COLO829 (cell line): ENCODE results near the gene KIAA1958.

Experiments used
- DNase-seq: peaks from one replicate; pipeline ENCODE4 v3.0.0; 2012; ENCODE audit warnings: low spot score

Gene KIAA1958

DNA sequence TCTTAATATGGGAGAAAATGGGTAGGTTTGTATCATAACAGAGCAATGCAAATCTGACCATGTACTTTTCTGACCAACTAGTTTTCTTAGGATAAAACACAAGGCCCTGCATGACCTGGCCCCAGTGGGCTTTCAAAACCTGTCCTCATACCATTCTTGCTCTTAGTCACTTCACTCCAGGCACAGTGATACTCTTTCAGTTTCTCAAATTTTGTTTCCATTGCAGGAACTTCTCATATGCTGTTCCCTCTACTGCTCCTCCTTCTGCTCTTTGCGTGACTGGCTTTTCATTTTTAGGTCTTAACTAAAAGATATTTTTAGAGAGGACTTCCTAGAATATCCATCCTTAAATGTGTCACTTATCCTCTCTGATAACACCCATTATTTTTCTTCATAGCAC lies 118.9 kb downstream of the KIAA1958 start:
- DNase-seq: no peak

DNA sequence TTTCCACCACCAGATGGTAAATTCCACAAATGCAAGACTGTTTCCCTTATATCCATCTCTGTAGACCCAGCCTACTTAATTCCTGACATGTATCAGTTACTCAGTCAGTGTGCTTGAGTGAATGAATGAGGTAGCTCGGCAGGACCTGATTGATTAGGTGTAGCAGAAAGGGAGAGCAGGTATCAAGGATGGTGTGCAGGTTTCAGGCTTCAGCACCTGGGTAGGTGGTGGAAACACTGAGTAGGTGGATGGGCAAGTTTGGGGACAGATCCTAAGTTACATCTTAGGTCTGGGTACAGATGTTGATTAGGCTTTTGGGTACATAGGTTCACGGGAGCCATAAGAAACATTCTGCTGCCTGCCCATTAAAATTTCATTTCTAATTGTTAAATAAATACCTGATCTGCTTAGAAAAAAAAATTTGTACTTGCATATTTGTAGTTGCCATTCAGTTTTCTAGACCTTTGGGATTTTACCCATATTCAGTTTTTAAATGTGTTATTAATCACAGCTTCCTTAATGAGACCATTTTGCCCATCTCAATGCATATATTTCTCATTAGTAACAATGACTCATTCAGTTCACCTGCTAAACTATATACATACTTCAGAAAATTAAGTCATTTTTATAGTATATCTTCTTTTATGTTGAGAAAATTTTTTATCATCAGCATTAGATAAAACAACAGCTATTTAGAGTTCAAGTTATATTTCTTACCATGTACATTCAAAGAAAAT lies 119.5 kb downstream of the KIAA1958 start:
- DNase-seq: no peak

DNA sequence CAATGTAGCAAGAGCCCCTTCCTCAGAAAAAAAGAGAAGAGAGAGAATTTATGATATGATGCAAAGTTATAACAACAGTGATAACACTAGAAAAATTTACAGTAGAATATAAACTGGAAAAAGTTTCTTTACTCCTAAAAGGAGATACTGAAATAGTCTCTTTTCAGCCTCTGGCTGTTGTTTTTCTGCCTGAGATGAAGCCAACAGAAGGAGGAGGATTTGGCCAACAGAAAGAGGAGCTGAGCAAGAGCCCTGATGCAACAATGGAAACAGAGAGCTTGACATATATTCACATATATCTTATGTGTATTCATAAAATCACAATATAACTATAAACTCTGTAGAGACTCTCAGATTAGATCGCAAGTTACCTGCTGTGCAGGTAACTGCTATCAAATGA lies 122.2 kb downstream of the KIAA1958 start:
- no peak for DNase-seq

DNA sequence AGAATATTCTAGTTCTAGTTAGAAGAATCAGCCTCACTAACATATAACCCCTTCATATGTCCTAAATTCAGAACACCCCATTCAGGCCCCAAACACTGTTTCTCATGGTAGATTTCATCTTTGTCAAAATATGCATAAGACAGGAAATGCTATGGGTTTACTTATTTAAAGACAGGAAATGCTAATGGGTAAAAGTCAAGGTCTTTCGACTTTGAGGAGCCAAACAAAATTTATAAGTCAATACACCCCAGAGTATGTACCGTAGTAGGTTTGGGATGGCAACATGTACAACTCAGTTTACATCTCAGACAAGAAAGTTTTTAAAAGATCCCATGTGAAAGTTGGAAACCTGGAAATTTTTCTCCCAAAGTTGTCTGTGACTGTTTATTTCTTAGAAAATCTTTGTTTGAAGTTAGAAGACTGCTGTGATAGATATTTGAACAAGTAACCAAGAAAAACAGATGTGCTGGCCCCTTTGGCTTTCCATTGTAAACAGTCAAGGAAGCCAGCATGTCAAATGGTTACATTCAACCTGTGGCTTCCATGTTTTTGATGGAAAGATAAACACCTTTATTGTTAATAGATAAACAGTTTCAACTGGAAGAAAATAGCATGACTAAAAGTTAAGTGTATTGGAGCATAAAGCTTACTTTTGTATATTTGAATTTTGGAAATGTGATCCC lies 129.1 kb downstream of the KIAA1958 start:
- no peak for DNase-seq

DNA sequence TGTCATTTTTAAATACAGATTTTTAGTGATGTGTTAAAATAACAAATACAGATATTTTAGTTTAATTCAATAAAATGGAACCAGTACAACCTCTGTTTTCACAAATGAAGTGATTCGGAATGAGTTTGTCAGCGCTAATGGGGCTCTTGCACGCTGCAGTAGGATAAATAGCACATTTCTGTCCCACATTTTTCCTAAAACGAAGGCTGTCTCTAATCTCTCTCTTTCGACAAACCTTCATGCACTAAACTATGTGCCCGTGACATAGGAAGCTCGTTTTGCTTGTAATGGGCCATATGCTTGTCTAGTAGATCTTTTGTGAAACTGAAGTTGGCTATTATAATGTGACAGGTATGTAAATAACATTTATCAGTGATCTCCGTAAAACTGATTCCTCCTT lies 130.7 kb downstream of the KIAA1958 start:
- DNase-seq: no peak

DNA sequence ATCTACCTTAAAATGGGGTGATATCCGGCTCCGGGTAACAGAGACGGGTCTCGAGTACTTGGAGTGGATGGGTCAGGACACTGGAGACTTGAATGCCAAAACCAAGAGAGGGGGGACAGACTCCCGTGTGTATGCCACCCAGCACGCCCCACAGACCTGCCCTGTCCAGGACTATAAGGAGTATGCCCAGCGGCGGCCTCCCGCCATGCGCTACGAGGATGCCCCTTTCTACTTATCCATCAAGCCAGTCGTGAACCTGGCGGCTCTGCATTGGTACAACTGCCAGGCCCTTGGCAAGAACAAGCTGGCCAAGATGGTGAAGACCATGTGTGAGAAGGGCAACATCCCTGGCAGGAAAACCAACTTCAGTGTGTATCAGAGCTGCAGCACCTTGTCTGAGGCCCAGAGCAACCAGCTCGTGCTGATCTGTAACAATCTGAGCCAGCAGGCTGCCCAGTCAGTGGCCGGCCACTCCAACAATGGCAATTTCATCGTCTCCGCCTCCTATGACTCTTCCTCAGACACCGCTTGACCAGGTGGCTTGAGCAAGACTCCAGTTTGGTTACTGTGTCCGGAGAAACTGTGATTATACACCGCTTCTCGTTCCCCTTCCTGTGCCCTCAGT lies 131.9 kb downstream of the KIAA1958 start:
- DNase-seq: no peak

DNA sequence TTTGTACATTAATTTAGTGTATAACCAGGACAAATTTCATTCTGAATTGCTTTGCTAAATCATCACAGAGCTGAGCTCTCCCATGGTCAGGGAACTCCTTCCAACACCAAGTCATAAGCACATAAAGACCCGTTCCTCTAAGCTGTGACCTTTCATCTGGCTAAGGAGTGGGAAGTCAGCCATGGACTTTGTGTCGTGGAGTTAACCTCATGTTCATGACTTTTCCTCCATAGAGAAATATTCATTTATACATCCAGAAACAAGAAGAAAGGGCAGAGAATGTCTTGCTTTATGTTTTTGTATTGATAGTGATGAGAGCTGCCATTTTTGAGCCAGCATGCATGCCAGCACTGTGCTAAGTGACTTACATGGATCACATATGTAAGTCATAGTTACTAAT lies 133.8 kb downstream of the KIAA1958 start:
- DNase-seq: no peak

DNA sequence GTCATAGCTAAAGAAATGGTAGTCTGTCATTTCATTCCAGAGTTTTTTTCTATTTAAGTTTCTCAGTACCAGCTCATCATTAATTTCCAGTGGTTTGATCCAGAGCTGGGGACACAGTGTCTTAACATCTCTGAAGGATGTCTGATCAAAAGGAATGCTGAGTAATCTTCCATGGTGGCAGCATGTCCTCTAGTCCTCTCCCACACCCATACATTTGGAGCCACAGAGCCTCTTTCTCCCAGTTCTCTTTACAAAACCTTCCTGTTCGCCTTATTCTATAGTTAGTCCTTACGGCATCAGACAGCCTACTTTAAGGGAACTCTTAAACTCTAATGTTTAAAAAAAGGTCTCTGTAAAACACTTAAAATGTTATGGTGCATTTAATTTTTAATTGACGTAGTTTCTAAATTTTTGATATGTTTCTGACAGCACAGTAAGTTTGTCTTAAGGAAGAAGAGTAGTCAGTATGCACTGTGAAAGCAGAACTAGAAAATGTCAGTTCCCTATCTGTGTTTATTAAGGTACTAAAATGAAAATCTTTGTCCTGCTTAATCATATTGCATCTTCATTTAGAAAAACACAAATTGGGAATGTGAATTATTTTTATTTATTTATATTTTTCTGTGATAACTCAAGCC lies 134.5 kb downstream of the KIAA1958 start:
- DNase-seq: no peak

DNA sequence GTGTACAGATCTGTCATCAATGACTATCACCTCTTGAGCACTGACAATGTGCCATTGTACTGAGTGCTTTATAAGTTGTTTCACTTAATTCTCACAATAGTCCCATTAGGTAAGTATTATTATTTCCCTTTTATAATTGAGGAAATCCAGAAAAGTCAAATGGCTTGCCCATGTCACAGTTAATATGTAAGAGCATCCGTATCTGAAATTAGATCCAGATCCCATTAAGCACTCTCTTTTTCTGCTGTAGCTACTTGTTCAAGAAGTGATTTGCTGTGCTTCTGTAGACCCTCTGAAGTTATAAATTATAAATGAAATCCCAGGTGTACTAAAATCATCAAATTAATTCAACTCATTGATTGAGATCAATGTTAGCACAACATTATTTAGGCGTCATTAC lies 136.6 kb downstream of the KIAA1958 start:
- DNase-seq: no peak

DNA sequence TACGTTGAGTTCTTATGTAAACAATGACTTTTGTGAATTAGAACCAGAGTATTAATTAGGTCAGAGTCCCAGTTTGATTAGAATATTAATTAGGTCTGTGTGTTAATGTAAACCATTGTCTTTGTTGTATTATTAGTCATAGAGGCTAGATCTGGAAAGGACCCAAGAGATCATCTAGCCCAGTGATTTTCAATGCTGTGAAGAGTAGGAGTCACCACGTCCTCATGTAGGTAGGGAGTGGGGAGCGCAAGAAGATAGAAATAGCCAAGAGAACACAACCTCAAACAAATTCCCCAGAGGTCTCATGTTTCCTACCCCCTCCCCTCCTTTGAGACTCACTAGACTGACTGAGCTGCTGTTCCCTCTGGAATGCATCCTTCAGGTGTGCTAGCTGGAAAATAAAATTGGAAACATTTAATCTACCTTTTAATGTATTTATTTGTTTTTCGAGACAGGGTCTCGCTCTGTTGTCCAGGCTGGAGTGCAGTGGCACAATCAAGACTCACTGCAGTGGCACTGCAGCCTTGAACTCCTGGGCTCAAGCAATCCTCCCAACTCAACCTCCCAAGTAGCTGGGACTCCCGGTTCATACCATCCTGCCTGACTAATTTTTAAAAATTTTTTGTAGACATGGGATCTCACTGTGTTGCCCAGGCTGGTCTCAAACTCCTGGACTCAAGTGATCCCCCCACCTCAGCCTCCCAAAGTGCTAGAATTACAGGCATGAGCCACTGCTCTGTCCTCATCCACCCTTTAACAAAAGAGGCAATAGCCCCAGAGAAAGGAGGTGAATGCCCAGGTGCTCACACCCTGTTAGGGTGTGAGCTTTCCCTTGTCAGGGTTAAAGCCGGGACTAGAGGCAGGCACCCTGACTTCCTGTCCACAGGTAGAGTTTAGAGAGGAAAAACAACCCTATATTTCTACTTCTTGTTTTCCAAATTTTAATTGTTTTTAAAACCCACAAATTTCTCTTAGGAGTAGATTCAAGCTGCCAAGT lies 138.4 kb downstream of the KIAA1958 start:
- DNase-seq: no peak

DNA sequence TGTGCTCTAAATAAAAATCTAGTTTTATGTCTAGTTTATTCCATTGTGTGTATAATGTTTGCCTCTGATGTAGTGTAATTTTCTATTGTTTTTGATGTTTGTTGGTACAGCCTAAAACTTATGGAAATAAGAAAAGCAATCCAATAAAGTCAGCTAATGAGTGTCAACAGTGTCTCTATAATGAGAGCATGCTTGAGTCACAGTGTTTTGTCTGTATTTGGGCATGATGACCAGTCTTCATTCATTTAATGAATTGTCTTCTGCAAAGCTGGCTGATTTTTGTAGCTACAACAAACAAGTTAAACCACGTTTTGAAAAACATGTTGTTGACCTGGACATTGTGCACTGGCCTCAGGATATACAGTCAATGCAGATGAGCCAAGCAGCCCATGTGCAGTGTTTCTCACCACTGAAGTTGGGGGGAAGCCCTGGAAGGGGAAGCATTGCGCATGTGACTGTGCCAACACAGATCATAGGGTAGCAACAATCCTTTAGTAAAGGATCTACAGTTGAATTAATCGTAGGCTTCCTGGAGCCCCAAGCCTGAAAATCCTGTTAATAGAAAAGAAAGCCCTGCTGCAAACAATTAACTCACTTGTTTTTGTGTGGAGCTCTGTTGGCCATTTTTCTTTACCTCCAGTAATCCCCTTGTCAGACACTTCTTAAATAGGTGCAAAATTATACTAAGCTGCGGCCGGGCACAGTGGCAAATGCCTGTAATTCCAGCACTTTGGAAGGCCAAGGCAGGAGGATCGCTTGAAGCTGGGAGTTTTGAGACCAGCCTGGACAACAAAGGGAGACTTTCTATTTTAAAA lies 143.3 kb downstream of the KIAA1958 start:
- DNase-seq: no peak

DNA sequence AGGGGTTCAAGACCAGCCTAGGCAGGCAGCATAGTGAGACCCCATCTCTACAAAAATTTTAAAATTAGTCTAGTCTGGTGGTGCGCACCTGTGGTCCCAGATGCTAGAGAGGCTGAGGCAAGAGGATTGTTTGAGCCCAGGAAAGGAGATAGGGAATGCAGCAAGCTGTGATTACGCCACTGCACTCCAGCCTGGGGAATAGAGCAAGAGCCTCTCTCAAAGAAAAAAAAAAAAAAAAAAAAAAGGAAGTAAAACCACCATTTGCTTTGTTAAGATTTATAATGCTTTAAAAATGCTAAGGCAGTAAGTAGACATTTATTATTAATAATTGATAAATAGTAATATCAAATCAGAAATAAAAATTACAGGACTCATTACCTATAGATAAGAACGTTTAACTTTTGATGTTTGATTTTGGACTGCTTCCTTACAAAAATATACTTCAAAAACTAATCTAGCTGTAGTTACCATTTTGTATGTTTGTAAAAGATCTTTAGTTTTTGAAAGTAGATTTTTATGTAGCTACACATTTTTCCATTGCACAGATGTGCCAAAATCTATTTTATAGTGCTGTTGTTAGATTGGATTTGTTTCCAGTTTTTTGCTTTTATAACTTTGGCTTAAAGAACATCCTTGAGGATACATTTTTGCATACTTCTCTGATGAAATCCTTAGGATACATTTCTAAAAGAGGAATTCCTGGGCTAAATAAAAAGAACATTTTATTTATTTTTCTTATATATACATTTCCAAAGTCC lies 144.9 kb downstream of the KIAA1958 start:
- no peak for DNase-seq

DNA sequence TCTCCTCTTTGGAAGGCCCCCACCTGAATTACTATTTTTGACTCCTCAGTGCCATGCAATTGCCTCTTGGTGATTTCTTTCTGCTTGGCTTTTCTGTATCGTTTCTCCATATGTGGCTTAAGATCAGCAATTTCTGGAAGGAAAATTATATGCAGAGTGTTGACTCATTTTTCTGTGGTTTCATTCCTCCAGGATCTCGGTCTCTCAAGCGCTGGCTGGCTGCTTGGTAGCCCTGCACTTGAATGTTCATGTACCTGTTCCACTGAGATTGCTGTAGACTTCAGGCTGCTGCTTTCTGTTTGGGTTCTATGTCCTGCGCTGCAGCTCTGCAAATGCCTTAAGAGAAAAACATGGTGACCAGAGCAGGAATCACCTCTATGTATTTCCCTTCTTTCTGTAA lies 153.7 kb downstream of the KIAA1958 start:
- DNase-seq: no peak

DNA sequence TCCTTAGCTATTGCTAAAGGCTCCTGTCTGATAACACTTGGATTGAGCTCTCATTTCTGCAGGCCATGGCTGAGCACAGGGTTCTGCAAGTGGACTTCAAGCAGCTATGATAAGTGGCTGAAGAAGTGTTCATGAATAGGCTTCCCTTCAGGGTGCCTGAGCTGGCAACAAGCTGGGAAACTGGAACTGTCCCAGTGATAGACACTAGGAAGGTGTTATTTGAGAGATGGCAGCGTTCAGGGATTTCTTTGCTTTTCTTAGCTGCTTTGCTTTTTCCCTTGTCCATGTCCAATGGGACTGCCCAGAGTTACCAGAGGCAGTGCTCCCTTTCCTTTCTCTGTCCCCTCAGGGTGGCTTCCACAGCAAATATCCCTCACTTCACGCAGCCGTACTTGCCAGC lies 155.5 kb downstream of the KIAA1958 start:
- DNase-seq: no peak

DNA sequence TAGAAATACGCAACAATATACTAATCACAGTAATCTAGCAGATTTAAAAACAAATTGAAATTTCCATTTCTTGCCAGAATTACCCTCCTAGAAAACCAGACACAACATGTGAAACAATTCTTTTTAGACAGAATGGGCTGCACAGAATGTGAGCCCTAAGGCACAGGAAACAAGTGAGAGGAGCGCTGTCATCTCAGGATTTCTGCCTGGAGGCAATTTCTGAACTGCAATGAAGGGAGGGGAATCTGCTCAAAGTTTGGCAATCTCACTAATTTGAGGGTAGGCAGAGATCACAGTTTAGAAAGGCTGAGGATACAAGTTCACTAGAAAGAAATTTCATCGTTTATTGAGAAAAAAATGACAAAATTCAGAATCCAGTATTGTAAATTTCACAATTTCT lies 161.0 kb downstream of the KIAA1958 start:
- DNase-seq: no peak

DNA sequence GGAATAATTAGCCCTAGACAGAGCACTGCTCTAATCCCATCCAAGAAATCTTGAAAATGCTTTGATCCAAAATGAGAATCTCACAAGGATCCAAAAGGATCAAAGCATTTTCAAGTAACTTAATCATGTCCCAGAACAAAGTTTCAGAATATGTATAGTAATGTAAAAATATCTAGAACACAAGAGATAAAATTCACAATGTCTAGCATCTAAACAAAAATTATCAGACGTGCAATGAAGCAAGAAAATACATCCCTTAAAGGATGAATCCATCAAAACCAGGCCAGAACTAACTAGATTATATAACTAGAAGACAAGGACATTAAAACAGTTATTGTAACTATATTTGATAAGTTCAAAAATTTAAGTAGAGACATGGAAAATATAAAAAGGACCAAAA lies 162.0 kb downstream of the KIAA1958 start:
- no peak for DNase-seq

DNA sequence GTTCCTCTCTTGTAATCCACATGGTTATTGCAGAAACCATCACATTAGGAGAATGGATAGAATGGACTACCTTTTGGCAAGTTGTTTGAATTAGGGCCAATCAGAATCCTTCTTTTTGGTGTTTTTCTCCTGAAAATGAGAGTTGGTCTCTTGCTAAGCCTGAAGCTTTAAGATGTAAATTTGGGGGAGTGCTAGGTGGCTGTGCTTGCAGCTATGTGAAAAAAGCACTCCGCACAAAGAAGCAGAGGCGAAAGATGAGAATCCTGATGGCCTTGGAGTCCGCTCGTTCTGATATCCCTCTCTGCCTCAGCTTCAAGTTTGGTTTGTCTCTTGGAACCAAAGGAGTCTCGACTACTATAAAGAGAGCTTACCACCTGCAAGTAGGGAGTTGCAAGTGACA lies 167.7 kb downstream of the KIAA1958 start:
- DNase-seq: no peak

DNA sequence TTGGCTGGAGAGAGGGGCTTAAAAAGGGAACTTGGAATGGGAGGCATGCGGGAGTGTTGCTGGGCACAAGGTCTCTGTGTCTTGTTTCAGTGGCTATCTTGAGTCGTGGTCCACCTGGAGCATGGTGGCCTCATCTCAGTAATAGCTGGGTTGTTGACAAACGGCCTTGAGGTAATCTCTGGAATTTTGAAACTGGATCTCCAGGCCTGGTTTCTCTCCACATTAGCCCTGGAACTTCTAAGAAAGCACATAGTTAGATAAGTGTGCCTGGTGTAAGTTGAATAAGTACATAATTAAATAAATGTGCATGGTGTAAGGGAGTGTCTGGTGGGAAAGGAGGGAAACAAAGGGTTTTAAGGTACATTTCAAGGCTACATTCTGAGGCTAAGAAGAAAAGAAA lies 169.0 kb downstream of the KIAA1958 start:
- no peak for DNase-seq

DNA sequence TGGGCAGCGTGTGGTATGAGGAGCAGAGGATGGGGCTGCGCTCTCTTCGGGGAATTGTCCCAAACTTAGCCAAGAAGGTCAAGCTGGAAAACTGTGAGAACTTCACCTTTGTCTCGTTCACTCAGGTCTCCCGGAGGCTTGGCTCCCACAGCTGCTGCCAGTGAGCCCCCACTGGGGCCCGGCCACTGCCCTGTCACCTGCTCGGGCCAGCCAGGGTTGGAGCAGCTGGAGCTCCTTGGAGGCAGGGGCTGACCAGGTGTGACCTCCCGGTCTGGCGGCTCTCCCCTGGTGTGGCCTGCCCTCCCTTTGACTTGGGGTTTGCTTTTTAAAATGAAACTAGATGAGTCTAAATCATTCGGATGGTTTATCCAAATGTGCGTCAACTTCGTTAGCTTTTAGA lies 173.3 kb downstream of the KIAA1958 start:
- DNase-seq: no peak

DNA sequence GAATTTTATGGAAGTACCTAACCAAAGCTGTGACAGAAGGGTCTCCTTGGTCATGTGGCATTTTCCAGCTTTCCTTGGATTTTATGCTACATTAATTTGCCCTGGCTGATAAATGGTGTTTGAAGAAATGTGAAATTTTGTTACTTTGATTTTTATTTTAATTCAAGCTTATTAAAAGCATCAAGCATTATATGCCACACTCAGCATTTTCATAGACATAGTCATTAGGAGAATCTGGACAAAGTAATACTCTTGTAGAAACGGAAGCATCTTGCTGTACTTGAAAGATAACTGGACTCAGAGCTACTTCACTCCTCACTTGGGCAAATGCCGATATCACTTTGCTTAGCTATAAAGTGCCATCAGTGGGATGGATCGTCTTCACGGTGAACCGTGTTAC lies 177.1 kb downstream of the KIAA1958 start:
- DNase-seq: no peak
